Astrocyte (in vitro differentiated cells and primary cell): ENCODE results near the gene ADD1.

Source experiments
- CTCF ChIP-seq: IDR thresholded peaks from 2 replicates; pipeline ENCODE4 v1.5.1; 2011; ENCODE audit warnings: low read depth, mild to moderate bottlenecking, inconsistent platforms, low read length, moderate library complexity; ENCODE audit not compliant: insufficient read depth
- EZH2 ChIP-seq: IDR thresholded peaks from 2 replicates; pipeline ENCODE4 v1.6.1; 2012; ENCODE audit warnings: mild to moderate bottlenecking, low read length, inconsistent platforms; ENCODE audit not compliant: insufficient read depth

- TF ChIP-seq CTCF: no peak
- no peak for TF ChIP-seq EZH2
Measured at GRCh38 chr4:2848449-2848848, 4.8 kb downstream of the ADD1 start.
